ENCODE data around the gene PRICKLE2.

The PRICKLE2 gene

DNA sequence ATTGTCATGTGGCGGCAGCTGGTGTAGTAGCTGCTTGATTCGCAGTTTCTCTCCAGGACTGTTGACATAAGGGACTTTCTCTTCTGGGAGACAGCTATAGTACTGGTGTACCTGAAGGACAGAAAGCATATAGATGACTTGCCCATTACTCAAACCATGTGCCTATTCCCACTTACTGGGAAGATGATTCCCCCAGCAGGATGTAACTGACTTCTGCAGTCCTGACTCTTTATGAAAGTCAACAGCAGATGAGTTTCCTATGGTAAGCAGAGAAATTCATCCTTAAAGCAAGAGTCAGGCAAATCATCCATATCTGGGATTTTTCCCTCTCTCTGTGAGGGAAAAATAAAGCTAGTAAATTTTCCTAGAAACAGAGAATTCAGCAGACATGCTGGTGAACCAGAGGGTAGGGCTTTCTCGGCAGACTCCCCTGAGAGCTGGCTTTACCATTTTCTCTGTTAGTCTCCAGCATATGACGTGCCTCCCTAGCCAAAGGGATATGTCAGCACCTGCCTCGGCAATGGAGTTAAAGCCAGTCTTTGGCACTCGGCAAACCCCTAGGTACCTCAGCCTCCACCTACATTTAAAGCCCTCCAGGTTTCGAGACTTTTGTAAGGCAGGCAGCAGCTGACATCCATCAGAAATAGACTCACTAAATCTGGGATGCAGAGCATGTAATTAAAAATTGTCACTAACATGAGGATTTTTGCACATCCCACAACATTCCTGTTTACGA lies 62.1 kb downstream of the PRICKLE2 start:
- in situ Hi-C loops (cut with MboI; ENCODE audit: low sequenced_read_pairs) = no loop called here

DNA sequence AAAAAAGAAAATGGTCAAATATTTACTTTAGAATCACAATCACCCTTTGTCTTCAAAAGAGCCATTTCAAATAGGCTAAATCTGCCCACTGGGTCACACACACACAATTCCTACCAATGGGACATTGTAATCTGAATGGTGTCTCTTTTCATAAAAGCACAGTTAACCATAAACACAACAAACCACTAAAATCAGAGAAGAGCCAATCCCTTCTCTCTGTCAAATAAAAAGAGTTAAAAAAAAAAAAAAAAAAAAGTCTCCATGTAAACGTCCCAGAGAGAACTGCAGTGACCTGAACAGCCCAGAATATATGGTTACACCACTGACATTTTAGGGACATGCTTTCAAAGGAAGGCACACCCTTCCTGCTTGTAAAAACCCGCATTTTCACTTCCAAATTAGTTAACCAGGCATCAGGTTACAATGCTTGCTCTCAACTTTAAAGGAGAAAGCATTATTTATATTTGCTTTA lies 63.7 kb downstream of the PRICKLE2 start:
- in situ Hi-C loops (cut with MboI; ENCODE audit: low sequenced_read_pairs) = no loop called here

DNA sequence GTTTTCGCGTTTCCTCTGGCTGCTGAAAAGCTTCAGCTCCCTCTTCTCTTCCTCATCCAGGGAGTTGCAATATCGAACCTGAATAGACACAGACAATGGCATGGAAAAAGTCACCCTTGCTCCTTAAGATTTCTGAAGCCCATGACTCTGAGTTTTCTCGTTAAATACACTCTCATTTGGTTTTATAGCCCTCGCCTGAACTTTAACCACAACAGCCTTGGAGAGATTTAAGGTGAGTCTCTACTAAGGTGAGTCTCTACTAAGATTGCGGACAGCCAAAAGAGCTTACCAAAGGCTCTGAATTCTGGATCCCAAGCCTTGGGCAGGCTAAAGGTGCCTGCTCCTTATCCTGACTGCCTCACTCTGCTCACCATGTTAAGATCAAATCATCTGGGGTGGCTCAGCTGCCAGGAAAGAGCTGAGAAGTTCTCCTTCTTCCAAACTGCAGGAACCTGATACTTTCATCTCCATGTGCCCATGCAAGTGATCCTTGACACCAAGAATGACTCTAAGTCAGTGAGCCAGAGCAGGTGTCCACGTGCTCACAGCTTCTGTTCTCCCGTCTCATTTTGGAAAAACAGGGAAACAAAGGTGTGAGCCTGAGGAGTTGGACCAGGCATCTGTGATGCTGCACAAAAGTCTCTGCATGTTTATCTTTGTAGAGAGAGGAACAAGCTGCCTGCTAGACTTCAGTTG lies 65.1 kb downstream of the PRICKLE2 start:
- in situ Hi-C loops (cut with MboI; ENCODE audit: low sequenced_read_pairs) = no loop called here

DNA sequence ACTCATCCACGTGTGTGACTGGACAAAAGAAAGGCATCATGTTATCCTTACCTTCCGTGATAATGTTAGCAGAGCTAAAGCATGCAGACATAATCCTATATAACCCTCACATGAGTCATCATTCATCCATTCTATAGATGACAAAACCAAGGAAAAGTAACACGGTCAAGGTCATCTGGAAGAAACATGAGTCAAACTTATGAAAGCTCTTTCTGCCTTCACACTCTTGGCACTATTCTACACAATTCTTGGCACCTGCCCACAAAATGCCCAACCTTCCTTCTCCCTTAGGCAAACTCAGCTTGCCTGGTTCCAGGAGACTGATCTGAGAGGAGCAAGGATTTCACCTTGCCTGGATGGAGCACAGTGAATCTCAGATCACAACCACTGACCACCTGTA lies 66.9 kb downstream of the PRICKLE2 start:
- in situ Hi-C loops (cut with MboI; ENCODE audit: low sequenced_read_pairs) = no loop called here

DNA sequence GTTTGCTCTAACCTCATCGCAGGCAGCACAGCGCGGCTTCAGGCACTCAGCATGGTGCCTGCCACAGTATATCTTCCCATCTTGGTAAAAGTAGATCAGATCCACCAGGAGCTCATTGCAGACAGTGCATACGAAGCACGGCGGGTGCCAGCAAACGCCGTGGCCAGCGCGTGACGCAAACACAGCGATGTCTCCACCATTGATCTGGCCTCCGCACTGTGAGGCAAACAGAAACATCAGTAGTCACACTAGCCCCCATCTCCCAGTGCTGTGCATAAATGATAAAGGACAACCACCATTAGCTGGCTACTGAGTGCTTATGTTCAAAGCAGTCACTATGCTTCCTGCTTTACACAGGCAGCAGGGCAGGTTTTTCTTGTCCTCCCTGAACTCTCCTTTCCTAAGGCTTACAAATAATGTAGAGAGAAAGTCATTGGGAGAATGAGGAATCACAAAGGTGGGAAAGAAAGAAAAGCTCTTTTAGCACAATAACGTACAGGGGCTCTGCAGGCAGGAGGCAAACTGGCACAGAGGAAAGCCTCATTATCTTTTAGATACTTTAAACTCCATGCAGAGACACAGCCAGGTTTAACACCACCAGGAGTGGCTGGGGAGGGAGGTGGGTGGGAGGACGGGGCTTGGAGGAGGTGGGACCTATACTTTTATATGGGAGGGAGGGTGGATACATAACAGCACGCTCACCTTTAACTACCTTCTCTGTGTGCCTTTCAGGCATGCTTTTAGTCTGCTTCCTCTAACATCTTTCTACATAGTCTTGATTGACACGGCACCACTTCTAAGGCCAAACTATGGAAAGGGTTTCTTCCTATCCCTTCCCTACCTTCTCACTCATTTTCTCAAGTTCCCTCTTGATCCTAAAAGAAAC lies 67.9 kb downstream of the PRICKLE2 start:
- in situ Hi-C loops (cut with MboI; ENCODE audit: low sequenced_read_pairs) = no loop called here

DNA sequence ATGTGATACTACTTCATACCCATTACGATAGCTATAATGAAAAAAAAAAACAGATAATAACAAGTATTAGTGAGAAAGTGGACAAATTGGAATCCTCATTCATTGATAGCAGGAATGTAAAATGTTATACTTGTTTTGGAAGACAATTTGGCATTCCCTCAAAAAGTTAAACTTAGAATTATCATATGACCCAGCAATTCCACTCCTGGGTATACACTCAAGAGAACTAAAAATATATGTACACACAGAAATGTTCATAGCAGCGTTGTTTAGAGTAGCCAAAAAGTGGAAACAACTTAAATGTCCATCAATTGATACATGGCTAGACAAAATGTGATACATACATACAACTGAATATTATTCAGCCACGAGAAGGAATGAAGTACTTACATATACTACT lies 69.9 kb downstream of the PRICKLE2 start:
- in situ Hi-C loops (cut with MboI; ENCODE audit: low sequenced_read_pairs) = no loop called here

- in situ Hi-C loops (cut with MboI; ENCODE audit: low sequenced_read_pairs) = no loop called here
Measured at GRCh38 chr3:64152676-64153466, 72.4 kb downstream of the PRICKLE2 start.

DNA sequence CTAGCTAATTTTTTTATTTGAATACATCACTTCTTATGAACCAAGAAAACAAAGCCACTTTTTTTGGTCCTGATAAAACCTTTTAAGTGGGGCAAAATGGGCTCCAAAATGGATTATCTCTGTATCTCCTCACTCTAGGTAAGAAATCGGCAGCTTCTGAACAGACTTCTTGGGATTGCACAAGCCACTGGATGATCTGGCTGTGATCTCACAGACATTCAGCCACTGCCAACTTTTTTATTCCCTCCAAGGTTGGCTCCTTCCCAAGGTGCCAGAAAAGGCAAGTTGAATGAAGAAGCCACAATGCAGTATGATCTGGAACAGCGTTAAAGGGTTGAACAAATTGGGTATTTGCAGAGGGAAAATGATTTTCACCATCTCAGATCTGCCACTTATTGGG lies 73.2 kb downstream of the PRICKLE2 start:
- in situ Hi-C loops (cut with MboI; ENCODE audit: low sequenced_read_pairs) = no loop called here

DNA sequence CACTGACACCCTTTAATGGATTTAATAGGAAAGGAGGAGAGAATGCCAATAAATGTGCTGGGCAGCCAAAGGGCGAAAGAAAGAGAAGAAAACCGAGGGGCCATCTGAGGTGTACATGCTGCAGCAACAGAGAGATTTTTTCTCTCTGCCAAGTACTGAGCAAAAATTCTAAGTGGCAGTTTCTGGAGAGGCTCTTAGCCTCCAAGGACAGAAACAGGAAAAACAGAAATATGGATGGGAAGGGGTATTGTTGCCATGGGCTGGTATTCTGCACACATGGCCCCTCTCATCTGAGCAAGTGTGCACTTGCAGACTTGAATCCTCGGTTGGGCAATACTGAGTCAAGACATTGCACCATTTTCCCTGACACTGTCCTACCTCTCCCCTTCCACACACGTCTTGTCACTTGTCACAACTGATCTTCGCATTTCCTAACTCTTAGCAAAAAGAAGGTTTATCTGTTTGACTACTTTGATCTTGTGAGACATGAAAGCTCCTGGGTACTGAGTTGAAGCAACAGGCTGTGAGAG lies 73.9 kb downstream of the PRICKLE2 start:
- in situ Hi-C loops (cut with MboI; ENCODE audit: low sequenced_read_pairs) = no loop called here

DNA sequence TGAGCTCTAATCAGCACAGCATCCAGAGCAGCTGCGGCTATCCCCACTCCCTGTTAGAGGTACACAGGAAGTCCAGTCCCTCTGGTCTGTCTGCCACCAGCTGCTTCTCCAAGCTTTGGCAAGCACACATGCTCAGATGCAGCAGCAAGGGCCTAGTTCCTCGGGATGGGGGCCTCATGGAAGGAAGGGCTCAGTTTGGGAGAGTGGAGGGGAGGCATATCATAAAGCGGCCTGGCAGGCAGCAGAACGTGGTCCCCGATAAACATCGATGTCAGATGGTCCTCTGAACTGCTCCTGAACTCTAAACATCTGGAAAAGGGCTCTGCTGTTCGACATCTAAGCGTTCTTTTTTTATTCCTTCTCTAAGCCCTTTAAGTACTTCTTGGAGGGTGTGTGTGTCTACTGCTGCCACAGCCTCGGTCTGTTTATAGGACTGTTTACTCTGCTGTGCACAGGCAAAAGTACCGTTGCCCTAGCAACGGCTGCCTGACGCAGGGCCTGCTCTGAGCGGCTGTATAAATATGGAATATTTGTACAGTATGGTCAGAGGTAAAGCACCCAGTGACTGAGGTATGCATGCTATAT lies 74.6 kb downstream of the PRICKLE2 start:
- in situ Hi-C loops (cut with MboI; ENCODE audit: low sequenced_read_pairs) = no loop called here

GRCh38 chr3:64149886-64150285 lies 75.4 kb downstream of the PRICKLE2 start:
- in situ Hi-C loops (cut with MboI; ENCODE audit: low sequenced_read_pairs) = no loop called here

DNA sequence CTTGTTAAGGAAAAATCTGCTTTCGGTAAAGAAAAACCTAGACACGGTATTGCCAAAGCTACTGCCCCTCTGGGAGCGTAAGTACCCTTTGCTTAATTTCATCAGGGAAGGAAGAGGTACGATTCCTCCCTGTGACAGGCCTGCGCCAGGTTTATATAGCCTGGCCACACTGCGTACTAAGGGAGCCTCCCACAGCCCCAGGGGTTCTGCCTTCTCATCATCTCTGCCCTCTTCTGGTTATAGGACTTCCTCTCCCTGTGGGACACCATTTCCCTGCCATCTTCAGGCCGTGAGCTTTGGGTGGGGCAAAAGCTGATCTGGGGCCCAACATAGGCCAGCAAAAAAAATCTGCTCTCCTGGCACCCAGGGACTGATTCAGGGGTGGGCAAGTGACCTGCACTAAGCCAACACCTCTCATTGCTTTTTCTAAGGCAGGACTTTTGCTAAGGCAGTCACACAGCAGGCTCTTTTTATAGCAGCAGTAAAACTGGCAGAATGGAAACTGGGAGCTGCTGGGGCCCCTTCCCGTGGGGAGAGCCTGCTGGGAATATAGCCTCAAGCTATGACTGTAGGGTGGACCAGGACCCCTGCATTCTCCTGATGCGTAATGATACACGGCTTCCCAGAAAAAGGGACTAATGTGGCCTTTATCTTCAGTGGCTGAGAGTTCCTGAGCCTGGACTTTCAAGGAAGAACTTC lies 76.2 kb downstream of the PRICKLE2 start:
- in situ Hi-C loops (cut with MboI; ENCODE audit: low sequenced_read_pairs) = no loop called here

- in situ Hi-C loops (cut with MboI; ENCODE audit: low sequenced_read_pairs) = no loop called here
Measured at GRCh38 chr3:64147211-64147610, 78.1 kb downstream of the PRICKLE2 start.

GRCh38 chr3:64145438-64145837 lies 79.8 kb downstream of the PRICKLE2 start:
- in situ Hi-C loops (cut with MboI; ENCODE audit: low sequenced_read_pairs) = no loop called here

- in situ Hi-C loops (cut with MboI; ENCODE audit: low sequenced_read_pairs) = no loop called here
Measured at GRCh38 chr3:64144241-64144900, 80.9 kb downstream of the PRICKLE2 start.

DNA sequence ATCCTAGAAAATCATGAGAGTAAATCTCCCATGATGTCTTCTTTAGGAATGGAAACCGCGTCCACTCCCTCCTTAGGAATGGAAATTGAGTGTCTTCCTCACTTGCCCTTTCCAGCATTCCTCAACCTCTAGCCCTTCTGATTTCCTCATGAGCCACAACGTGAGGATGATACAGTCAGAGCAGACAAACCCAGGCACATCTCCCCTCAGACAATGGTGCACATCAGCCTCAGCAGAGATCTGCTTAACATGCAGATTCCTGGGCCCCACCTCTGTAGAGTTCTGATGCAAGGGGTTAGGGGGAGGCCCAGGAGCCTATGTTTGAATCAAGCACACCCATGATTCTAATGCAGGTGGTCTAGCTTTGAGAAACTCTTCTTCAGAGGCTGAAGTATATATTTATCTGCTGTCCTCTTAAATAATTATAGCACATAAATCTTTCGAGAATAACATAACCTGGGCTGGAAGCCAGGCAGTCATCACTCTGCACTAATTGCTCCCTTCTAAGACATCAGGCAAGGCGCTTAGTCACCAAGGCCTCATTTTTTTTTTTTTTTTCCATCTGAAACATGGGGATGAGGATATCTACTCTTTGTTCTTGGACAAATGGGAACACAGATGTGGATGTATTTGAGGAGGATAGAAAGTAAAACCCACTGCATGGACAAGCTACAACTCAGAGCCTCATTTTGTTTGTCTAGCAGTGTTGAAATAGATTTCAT lies 81.7 kb downstream of the PRICKLE2 start:
- in situ Hi-C loops (cut with MboI; ENCODE audit: low sequenced_read_pairs) = no loop called here

GRCh38 chr3:64141476-64141875 lies 83.8 kb downstream of the PRICKLE2 start:
- in situ Hi-C loops (cut with MboI; ENCODE audit: low sequenced_read_pairs) = no loop called here

DNA sequence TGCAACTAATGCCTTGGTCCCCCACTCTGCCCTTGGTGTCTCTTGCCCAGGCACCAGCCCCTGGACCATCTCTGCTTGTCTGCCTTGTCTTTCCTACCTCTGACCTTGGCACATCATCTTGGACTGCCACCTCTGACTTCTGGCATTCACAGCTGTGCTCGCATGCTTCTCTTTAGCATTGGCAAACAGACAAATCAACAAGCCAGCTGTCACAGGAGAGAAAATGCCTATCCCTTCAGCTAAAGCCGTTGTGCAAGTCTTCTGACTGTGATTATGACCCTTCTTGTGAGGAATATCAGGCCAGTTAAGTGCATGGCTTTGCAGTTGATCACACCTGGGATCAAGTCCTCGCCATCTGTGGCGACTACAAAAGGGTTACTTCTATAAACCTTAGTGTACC lies 84.6 kb downstream of the PRICKLE2 start:
- in situ Hi-C loops (cut with MboI; ENCODE audit: low sequenced_read_pairs) = no loop called here
